Body of pancreas (tissue), 4 donors: ENCODE results near the gene SNX20. TPM values are rescaled to one million over a fixed set of nuclear protein-coding genes. Genes with fewer than 3 reads are reported as not detected.
A peak's percentile ranks its signal among the peaks of the same experiment; 100 is the strongest.

Experiments used
- ATAC-seq: fragments of 150-250 bp; one replicate; pipeline ENCODE4 v1.9.1; 2016
- DNase-seq, 4 donors: peaks; one replicate each; pipeline ENCODE4 v3.0.0-alpha.2; 2019
- H3K27ac ChIP-seq, 4 donors: fragments of 200-600 bp; sonication (generic); 1 replicate in 3 of 4; 2 replicates in 1 of 4; pipeline versions ENCODE4 v1.5.1 to v1.6.1; 2016 to 2019; ENCODE audit warnings: mild to moderate bottlenecking in 1 of 4, mixed read lengths in 1 of 4, moderate library complexity in 1 of 4
- H3K27me3 ChIP-seq, 2 donors: fragments of 200-600 bp; sonication (generic); one replicate each; pipeline ENCODE4 v1.6.0; 2016; ENCODE audit warnings: mild to moderate bottlenecking in 1 of 2
- H3K36me3 ChIP-seq, 2 donors: fragments of 200-600 bp; sonication (generic); replicated peaks in 1 of 2; 2 replicates each; pipeline ENCODE4 v1.5.1; 2016; ENCODE audit warnings: low read depth in 2 of 2; ENCODE audit not compliant: insufficient read depth in 1 of 2
- H3K4me1 ChIP-seq: fragments of 200-600 bp; sonication (generic); one replicate; pipeline ENCODE4 v1.6.0; 2016
- H3K4me3 ChIP-seq, 2 donors: fragments of 200-600 bp; sonication (generic); 1 replicate in 1 of 2; 2 replicates in 1 of 2; pipeline ENCODE4 v1.5.1; 2016 to 2019
- H3K9me3 ChIP-seq, 3 donors: fragments of 200-600 bp; sonication (generic); 1 replicate in 2 of 3; 2 replicates in 1 of 3; pipeline ENCODE4 v1.5.1; 2016
- POLR2A ChIP-seq, 3 donors: fragments of 450-650 bp; IDR thresholded peaks; one replicate each; pipeline ENCODE4 v1.6.1; 2016; ENCODE audit warnings: antibody characterized with exemption in 3 of 3, mild to moderate bottlenecking in 2 of 3
- WGBS, 2 donors: methylation state at CpG; one replicate each; pipeline ENCODE4 v1.1.5; 2017; 5-methylcytosine and 5-hydroxymethylcytosine counted together
- intact Hi-C: fragments of 100-400 bp; cut with DNase I; formaldehyde crosslinking; loops from one replicate; pipeline ENCODE4 v1.15.1; 2023
- total RNA-seq, 2 donors: library from RNA; depleted of rRNA; stranded (reverse); fragments of >200 nt; gene quantifications; one replicate each; pipeline ENCODE4 v1.1.0, GENCODE V29; 2016
- TF ChIP-seq, protein P1 (sequence below), 7 experiments: fragments of 450-650 bp in 4 of 7; fragments of 200-600 bp in 3 of 7; sonication (generic) in 3 of 7; IDR thresholded peaks; one replicate each; pipeline ENCODE4 v1.5.1; 2016 to 2019; ENCODE audit warnings: antibody characterized with exemption in 7 of 7

The SNX20 gene
- total RNA-seq, 2 donors from 2014 or later, result 0.99 to 2.1 TPM

DNA sequence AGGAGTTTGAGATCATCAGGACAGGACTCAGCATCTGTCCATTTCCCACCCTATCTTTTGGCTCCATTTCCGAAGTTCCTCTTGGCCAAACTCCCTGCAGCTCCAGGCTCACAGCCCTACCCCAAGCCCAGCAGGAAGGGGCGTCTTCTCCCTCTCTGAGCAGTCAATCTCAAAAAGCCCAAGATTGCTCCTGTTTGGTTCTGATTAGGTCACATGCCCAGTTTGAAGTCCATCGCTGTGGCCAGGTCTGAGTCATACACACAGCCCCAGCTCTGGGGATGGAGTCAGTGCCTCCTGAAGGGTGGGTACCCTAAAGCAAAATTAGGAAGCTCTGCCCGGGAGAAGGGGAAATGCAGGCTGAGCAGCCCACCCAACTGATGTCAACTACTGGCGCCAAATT, 23.9 kb downstream of the SNX20 start:
- H3K4me1 ChIP-seq, result peaks cover 54% of the 10 kb centered on the region
- TF ChIP-seq, protein P1, sequence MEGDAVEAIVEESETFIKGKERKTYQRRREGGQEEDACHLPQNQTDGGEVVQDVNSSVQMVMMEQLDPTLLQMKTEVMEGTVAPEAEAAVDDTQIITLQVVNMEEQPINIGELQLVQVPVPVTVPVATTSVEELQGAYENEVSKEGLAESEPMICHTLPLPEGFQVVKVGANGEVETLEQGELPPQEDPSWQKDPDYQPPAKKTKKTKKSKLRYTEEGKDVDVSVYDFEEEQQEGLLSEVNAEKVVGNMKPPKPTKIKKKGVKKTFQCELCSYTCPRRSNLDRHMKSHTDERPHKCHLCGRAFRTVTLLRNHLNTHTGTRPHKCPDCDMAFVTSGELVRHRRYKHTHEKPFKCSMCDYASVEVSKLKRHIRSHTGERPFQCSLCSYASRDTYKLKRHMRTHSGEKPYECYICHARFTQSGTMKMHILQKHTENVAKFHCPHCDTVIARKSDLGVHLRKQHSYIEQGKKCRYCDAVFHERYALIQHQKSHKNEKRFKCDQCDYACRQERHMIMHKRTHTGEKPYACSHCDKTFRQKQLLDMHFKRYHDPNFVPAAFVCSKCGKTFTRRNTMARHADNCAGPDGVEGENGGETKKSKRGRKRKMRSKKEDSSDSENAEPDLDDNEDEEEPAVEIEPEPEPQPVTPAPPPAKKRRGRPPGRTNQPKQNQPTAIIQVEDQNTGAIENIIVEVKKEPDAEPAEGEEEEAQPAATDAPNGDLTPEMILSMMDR (IDR thresholded peaks at IDR 0.05), result no peak
- TF ChIP-seq POLR2A (IDR thresholded peaks at IDR 0.05), result peak in 1 of 3 donors; percentile 31
- ATAC-seq (peak; percentile 85), DNase-seq (peak; percentile 86 to 94 (median 90))
- H3K36me3 ChIP-seq, result no peaks in the 10 kb centered on the region
- 39 to 42% methylated on average over 5 of the region's 5 CpGs for WGBS, 2 donors
- no peaks in the 10 kb centered on the region for H3K9me3 ChIP-seq
- H3K27ac ChIP-seq, result peak overlapping the region; percentile 56 to 82 (median 68)
- H3K4me3 ChIP-seq, result no peak overlapping the region
- no peaks in the 10 kb centered on the region for H3K27me3 ChIP-seq
- intact Hi-C loops, result no loop called here

DNA sequence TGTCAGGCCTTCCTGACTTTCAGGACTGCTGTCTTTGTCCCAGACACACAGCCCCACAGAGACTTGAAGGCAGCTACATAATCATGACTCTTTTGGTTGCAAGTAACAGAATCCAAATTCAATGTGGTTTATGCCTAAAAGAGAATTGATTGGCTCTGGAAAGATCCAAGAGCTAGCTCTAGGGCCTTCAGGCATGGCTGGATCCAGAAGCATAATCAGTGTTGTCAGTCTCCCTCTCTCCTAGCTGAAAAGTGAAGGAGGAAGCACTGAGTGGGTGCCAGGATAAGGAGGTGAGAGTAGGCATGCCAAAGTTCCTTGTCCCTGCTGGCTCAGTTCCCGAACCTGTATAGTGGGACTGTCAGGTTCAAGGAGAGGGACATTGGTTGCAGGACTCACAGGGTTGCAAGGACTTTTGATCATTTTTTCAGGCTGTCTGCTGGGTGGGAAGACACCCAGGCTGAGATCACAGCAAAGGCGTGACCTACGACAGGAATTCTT, 25.5 kb downstream of the SNX20 start:
- Histone ChIP-seq H3K36me3 (no peaks in the 10 kb centered on the region), H3K27ac (peak overlapping the region in 3 of 4 donors; percentile 57 to 82 (median 78)), H3K4me3 (no peak overlapping the region), H3K27me3 (no peaks in the 10 kb centered on the region), H3K9me3 (no peaks in the 10 kb centered on the region), H3K4me1 (peaks cover 54% of the 10 kb centered on the region)
- DNase-seq (peak; percentile 49 to 70 (median 65)), ATAC-seq (no peak)
- intact Hi-C loops, result no loop called here
- no peak for TF ChIP-seq POLR2A (IDR thresholded peaks at IDR 0.05)
- TF ChIP-seq, protein P1 (IDR thresholded peaks at IDR 0.05), result no peak
- WGBS, 2 donors, result 63 to 95% methylated on average over 3 of the region's 3 CpGs

DNA sequence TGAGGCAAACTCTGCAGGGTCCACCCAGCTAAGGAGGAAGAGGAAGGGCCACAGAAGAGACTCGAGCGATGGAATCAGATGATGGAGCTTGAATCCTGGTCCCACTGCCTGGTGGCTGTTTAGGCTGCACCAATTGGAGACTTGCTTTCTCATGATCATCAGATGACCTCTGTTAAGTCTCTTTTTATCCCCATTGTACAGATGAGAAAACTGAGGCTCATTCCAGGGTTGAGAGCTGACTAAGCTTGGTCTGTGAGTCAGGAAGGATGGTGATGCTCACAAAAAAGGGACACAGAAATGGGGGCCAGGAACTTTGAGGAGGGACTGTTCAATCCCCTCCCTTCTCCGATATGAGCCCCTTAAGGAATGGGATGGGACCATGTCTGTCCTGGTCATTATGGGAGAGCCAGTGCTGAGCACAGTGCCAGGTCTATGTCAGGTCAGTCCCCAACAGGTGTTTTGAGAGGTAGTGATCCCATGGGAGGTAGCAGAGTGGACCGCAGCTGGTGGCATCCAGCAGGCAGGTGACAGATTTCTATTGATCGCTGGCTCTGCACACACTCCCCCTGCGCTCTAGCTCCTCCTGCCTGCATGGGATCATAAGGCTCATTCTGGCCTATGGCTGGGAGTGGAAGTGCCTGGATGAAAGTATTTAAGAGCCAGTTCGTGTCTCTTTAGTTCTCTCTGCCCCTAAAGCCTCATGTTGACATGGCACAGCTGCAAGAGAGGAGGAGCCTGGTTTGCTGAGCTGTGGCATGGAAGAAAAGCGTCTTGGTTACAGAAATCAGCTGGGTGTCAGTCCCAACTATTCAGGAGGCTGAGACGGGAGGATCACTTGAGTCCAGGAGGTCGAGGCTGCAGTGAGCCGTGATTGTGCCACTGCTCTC, 27.2 kb downstream of the SNX20 start:
- DNase-seq (peak; percentile 92 to 97 (median 95)), ATAC-seq (peak; percentile 85)
- Histone ChIP-seq H3K9me3 (no peaks in the 10 kb centered on the region), H3K36me3 (no peaks in the 10 kb centered on the region), H3K27ac (peak overlapping the region; percentile 45 to 82 (median 68)), H3K4me3 (no peak overlapping the region), H3K27me3 (no peaks in the 10 kb centered on the region), H3K4me1 (peaks cover 54% of the 10 kb centered on the region)
- 39 to 42% methylated on average over 8 to 11 of the region's 11 CpGs for WGBS, 2 donors
- intact Hi-C loops, result no loop called here
- TF ChIP-seq POLR2A (IDR thresholded peaks at IDR 0.05), result peak in 2 of 3 donors; percentile 70 to 72
- TF ChIP-seq, protein P1 (IDR thresholded peaks at IDR 0.05), result peak in 4 of 7 experiments; percentile 29 to 56 (median 40)

DNA sequence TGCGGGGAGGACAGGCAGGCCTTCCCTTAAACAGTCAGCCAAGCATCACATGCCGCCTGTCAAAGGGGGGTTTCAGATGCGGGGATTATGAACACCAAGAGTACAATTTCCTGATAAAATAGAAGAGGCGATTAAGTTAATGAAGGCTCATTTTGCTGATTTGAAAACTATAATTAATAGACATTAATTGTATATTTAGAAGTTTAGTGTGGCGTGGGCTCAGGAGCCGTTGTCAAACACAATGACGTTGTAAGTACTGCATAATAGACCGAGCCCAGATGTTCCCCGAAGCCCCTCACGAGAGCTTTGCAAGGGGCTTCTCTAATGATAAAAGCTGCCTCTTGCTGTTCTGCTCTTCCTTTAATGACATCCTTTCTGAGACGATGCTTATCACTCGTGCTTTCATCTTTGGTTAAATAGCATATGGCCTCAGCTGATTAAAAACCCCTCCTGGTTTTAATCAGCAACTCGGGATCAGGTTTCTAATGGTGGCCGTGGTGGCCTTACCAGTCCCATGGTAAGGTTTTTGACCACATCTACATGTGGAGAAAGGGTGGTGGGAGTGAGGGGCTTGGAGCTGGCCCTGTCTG, 28.2 kb downstream of the SNX20 start:
- H3K27me3 ChIP-seq, result no peaks in the 10 kb centered on the region
- H3K27ac ChIP-seq, result no peak overlapping the region
- no peaks in the 10 kb centered on the region for H3K9me3 ChIP-seq
- H3K4me3 ChIP-seq, result no peak overlapping the region
- peaks cover 46% of the 10 kb centered on the region for H3K4me1 ChIP-seq
- no peak for TF ChIP-seq POLR2A (IDR thresholded peaks at IDR 0.05)
- TF ChIP-seq, protein P1 (IDR thresholded peaks at IDR 0.05), result no peak
- no peak for DNase-seq
- H3K36me3 ChIP-seq, result no peaks in the 10 kb centered on the region
- intact Hi-C loops, result no loop called here
- 75 to 79% methylated on average over 14 of the region's 14 CpGs for WGBS, 2 donors
- no peak for ATAC-seq
